K562 (cell line): ENCODE measurements around the gene GALNT17. TPM values are rescaled to one million over a fixed set of nuclear protein-coding genes. Genes with fewer than 3 reads are reported as not detected.

Experiments
- ATAC-seq: fragments of 200-7000 bp; cut with Tn5 transposase; 3 replicates; pipeline ENCODE4 v1.9.1; 2020; ENCODE audit warnings: moderate library complexity
- BruUV-seq: library from RNA; stranded (reverse); fragments of 400-500 nt; replicated peaks from 2 replicates; lab custom pipeline; 2021; lab: Mats Ljungman, UMichigan
- CTCF ChIA-PET: fragments of 300-600 bp; formaldehyde crosslinking; extraction: SDS; loops from one replicate; lab custom pipeline; 2021; ENCODE audit warnings: low intra/inter-chr PET ratio; lab: Yijun Ruan, JAX
- POLR2A ChIA-PET: fragments of 300-600, 350-650 bp; sonication (Branson Sonifier 250); formaldehyde crosslinking; extraction: SDS; loops from one replicate; lab custom pipeline; 2021; ENCODE audit warnings: antibody characterized with exemption, inconsistent platforms; lab: Yijun Ruan, JAX
- DNase-seq, 4 experiments: peaks; one replicate each; pipeline versions ENCODE4 v3.0.0 to v3.0.0-alpha.2; 2011 to 2018; ENCODE audit warnings: low spot score in 3 of 4, mixed read lengths in 3 of 4; ENCODE audit errors: extremely low read depth in 1 of 4
- FAIRE-seq: peaks from 2 replicates; lab custom pipeline; 2011; peaks lifted over from hg19 to GRCh38; lab: Jason Lieb, UNC
- H2AFZ ChIP-seq: 2 replicates; pipeline ENCODE4 v1.6.0; 2011; ENCODE audit warnings: low read depth, low read length, control low read depth, inconsistent platforms
- H3K27ac ChIP-seq: fragments of 200-600 bp; 3 replicates; pipeline ENCODE4 v1.8.0; 2011; ENCODE audit warnings: low read depth, mild to moderate bottlenecking, control low read depth, inconsistent platforms, low read length, moderate library complexity, mixed read lengths; ENCODE audit errors: extremely low read depth
- H3K27me3 ChIP-seq, 2 experiments: fragments of 300-600 bp in 1 of 2; 2 replicates in 1 of 2; 3 replicates in 1 of 2; pipeline versions ENCODE4 v1.6.0 to v1.8.0; 2011; ENCODE audit warnings: inconsistent platforms in 2 of 2, low read length in 2 of 2, mild to moderate bottlenecking in 1 of 2, mixed read lengths in 1 of 2, moderate library complexity in 1 of 2; ENCODE audit not compliant: control insufficient read depth in 2 of 2, insufficient read depth in 2 of 2
- H3K36me3 ChIP-seq: fragments of 300-600 bp; 3 replicates; pipeline ENCODE4 v1.8.0; 2011; ENCODE audit warnings: mild to moderate bottlenecking, low read length, inconsistent platforms; ENCODE audit not compliant: control insufficient read depth, insufficient read depth
- H3K4me1 ChIP-seq, 2 experiments: fragments of 200-600 bp in 1 of 2; replicated peaks in 1 of 2; 2 replicates in 1 of 2; 3 replicates in 1 of 2; pipeline versions ENCODE4 v1.5.1 to v1.8.0; 2011; ENCODE audit warnings: inconsistent platforms in 2 of 2, low read length in 2 of 2, mild to moderate bottlenecking in 1 of 2, mixed read lengths in 1 of 2, moderate library complexity in 1 of 2; ENCODE audit not compliant: control insufficient read depth in 2 of 2, insufficient read depth in 2 of 2
- H3K4me2 ChIP-seq: 2 replicates; pipeline ENCODE4 v1.6.1; 2011; ENCODE audit warnings: low read length, control low read depth, inconsistent platforms, mixed read lengths; ENCODE audit not compliant: insufficient read depth
- H3K4me3 ChIP-seq: fragments of 200-600 bp; sonication (generic), shearing (Covaris generic); 2 replicates; pipeline ENCODE4 v1.5.1; 2016; ENCODE audit warnings: control low read depth, inconsistent platforms
- H3K79me2 ChIP-seq: fragments of 200-600 bp; 3 replicates; pipeline ENCODE4 v1.8.0; 2011; ENCODE audit warnings: low read length, inconsistent platforms; ENCODE audit not compliant: control insufficient read depth, insufficient read depth
- H3K9ac ChIP-seq, 2 experiments: 2 replicates each; pipeline versions ENCODE4 v1.6.0 to v1.6.1; 2011; ENCODE audit warnings: low read depth in 2 of 2, low read length in 2 of 2, control low read depth in 1 of 2, inconsistent platforms in 1 of 2, mild to moderate bottlenecking in 1 of 2, mixed read lengths in 1 of 2; ENCODE audit not compliant: insufficient read depth in 1 of 2
- H3K9me1 ChIP-seq: one replicate; pipeline ENCODE4 v1.6.0; 2011; ENCODE audit warnings: inconsistent platforms, mild to moderate bottlenecking, low read length, moderate library complexity; ENCODE audit not compliant: control insufficient read depth, insufficient read depth
- H3K9me3 ChIP-seq: replicated peaks from 2 replicates; pipeline ENCODE4 v1.5.1; 2011; ENCODE audit warnings: low read depth, low read length, inconsistent platforms; ENCODE audit not compliant: control insufficient read depth, insufficient read depth
- H4K20me1 ChIP-seq: replicated peaks from 2 replicates; pipeline ENCODE4 v1.6.1; 2011; ENCODE audit warnings: low read length, inconsistent platforms, mixed read lengths; ENCODE audit not compliant: control insufficient read depth, insufficient read depth
- BMI1 ChIP-seq: fragments of 150-350 bp; IDR thresholded peaks from 2 replicates; pipeline ENCODE4 v1.6.1; 2014; ENCODE audit warnings: low read length
- BRF1 ChIP-seq: IDR thresholded peaks from 3 replicates; pipeline ENCODE4 v1.6.1; 2011; ENCODE audit warnings: borderline replicate concordance, mild to moderate bottlenecking; ENCODE audit not compliant: insufficient read length; ENCODE audit errors: extremely low read depth
- ESRRB ChIP-seq: fragments of 250-450 bp; sonication (Bioruptor Pico); IDR thresholded peaks from 2 replicates; pipeline ENCODE4 v1.5.0; 2020; ENCODE audit warnings: mild to moderate bottlenecking, moderate library complexity, borderline replicate concordance
- HDAC3 ChIP-seq: fragments of 450-650 bp; IDR thresholded peaks from 2 replicates; pipeline ENCODE4 v1.6.1; 2018; ENCODE audit warnings: borderline replicate concordance, mild to moderate bottlenecking, moderate library complexity; ENCODE audit not compliant: partially characterized antibody
- MAFF ChIP-seq: IDR thresholded peaks from 2 replicates; pipeline ENCODE4 v1.6.1; 2012; ENCODE audit warnings: low read length, improper control_type of control experiment
- MED1 ChIP-seq: sonication (generic); formaldehyde crosslinking; IDR thresholded peaks from 2 replicates; pipeline ENCODE4 v1.8.1; 2023; ENCODE audit warnings: missing genetic modification reagents, borderline replicate concordance
- RBBP5 ChIP-seq: fragments of 200-600 bp; sonication (generic); IDR thresholded peaks from 2 replicates; pipeline ENCODE4 v1.6.1; 2012; ENCODE audit warnings: borderline replicate concordance, mild to moderate bottlenecking, low read length, control low read depth, inconsistent platforms; ENCODE audit not compliant: insufficient read depth, poor library complexity, severe bottlenecking
- SMC3 ChIP-seq: conservative IDR thresholded peaks from 2 replicates; pipeline ENCODE4 v1.6.1; 2011; ENCODE audit warnings: low read depth, low read length, improper control_type of control experiment; ENCODE audit not compliant: insufficient read depth
- SPI1 ChIP-seq: IDR thresholded peaks from 2 replicates; pipeline ENCODE4 v1.6.1; 2011; ENCODE audit warnings: low read depth, low read length, control low read depth, borderline replicate concordance
- TCFL5 ChIP-seq: fragments of 250-450 bp; sonication (Bioruptor Pico); conservative IDR thresholded peaks from 2 replicates; pipeline ENCODE4 v1.6.1; 2021; ENCODE audit warnings: mild to moderate bottlenecking, moderate library complexity, matching md5 sums
- XRCC3 ChIP-seq: fragments of 450-650 bp; IDR thresholded peaks from 2 replicates; pipeline ENCODE4 v1.6.1; 2017; ENCODE audit warnings: mild to moderate bottlenecking, moderate library complexity
- ZBTB12 ChIP-seq: fragments of 250-450 bp; sonication (Bioruptor Pico); IDR thresholded peaks from 2 replicates; pipeline ENCODE4 v1.4.0; 2020
- ZNF197 ChIP-seq: fragments of 200-800 bp; sonication (Bioruptor generic); IDR thresholded peaks from 2 replicates; pipeline ENCODE4 v1.6.1; 2016; ENCODE audit warnings: low read depth, missing genetic modification characterization, missing compliant biosample characterization
- ZNF217 ChIP-seq: sonication (generic); formaldehyde crosslinking; IDR thresholded peaks from 2 replicates; pipeline ENCODE4 v1.8.0; 2022; ENCODE audit warnings: mild to moderate bottlenecking, missing genetic modification reagents
- ZNF644 ChIP-seq: fragments of 200-800 bp; sonication (Bioruptor generic); IDR thresholded peaks from 2 replicates; pipeline ENCODE4 v1.6.1; 2016; ENCODE audit warnings: low read depth, missing genetic modification characterization, missing compliant biosample characterization
- WGBS: fragments of 100-300 bp; shearing (Covaris generic); methylation state at CpG from one replicate; pipeline ENCODE4 v1.1.6; 2016; ENCODE audit warnings: low coverage, mixed read lengths; ENCODE audit not compliant: insufficient coverage; ENCODE audit errors: missing lambda C conversion rate; 5-methylcytosine and 5-hydroxymethylcytosine counted together
- in situ Hi-C: fragments of 300-500 bp; cut with MboI; formaldehyde crosslinking; loops from 4 replicates; pipeline ENCODE4 v1.15.0; 2018; ENCODE audit warnings: inconsistent platforms, mixed read lengths
- intact Hi-C: fragments of 100-400 bp; cut with micrococcal nuclease; formaldehyde crosslinking; loops from 2 replicates; pipeline ENCODE4 v1.14.2; 2022
- polyA plus RNA-seq, 8 experiments: library from polyadenylated mRNA; depleted of rRNA in 4 of 8; stranded (reverse) in 5 of 8; unstranded in 3 of 8; fragments of >200 nt; fragmentation: Nextera tagmentation in 2 of 8; fragmentation: Illumina TruSeq in 1 of 8; extraction: Ambion mirVana in 2 of 8; extraction: Trizol in 1 of 8; gene quantifications; 2 replicates each; pipeline versions ENCODE4 v1.2.1 to v1.2.3, GENCODE V29; 2011 to 2014; ENCODE audit warnings: inconsistent platforms in 1 of 8, missing spikeins in 1 of 8
- total RNA-seq, 7 experiments: library from RNA; depleted of rRNA in 6 of 7; stranded (reverse); fragments of >200 nt in 6 of 7; fragmentation: Illumina TruSeq in 2 of 7; extraction: Trizol in 2 of 7; gene quantifications; 2 replicates each; pipeline versions ENCODE4 v1.2.1 to v1.2.3, GENCODE V29; 2011 to 2021; ENCODE audit warnings: low replicate concordance in 1 of 7

GALNT17 gene
- total and polyA plus RNA-seq, 9 of the 15 experiments (the other 6 are each of a cell fraction or from before 2014, with no cell fraction given) = not detected

- TF ChIP-seq ZNF644 (no peak), TCFL5 (CRISPR knock-in tag) (no peak)
Measured at GRCh38 chr7:71327946-71328345, 196.0 kb downstream of the GALNT17 start (continued).

GRCh38 chr7:71329030-71329660, 197.2 kb downstream of the GALNT17 start:
- BruUV-seq = no TSS peak

More at GRCh38 chr7:71329030-71329660, 197.2 kb downstream of the GALNT17 start:
- H4K20me1 ChIP-seq = no peaks in the 10 kb centered on the region
- intact Hi-C loops = no loop called here
- H3K27me3 ChIP-seq = no peaks in the 10 kb centered on the region; a peak in 1 of 5 replicates
- H3K36me3 ChIP-seq = no peaks in the 10 kb centered on the region
- ChIA-PET POLR2A (no interaction called here), CTCF (no interaction called here)
- no peak for TF ChIP-seq XRCC3
- no peak for TF ChIP-seq SMC3
- TF ChIP-seq ZNF197 (CRISPR knock-in tag) = no peak
- no peak for TF ChIP-seq ZBTB12 (CRISPR knock-in tag)
- no peak for TF ChIP-seq MED1 (CRISPR knock-in tag)
- no peak for TF ChIP-seq RBBP5
- TF ChIP-seq HDAC3 = no peak
- no peak for TF ChIP-seq BRF1
- no peak for TF ChIP-seq BMI1
- TF ChIP-seq ESRRB (CRISPR knock-in tag) = no peak
- no peak for TF ChIP-seq MAFF
- TF ChIP-seq SPI1 = no peak
- no peak for TF ChIP-seq ZNF217
- no peak overlapping the region for H2AFZ ChIP-seq
- DNase-seq (no peak), ATAC-seq (no peak), FAIRE-seq (no peak)
- H3K9me3 ChIP-seq = no peaks in the 10 kb centered on the region
- H3K9ac ChIP-seq = no peak overlapping the region
- in situ Hi-C loops = no loop called here
- WGBS = 0% methylated on average over 10 of the region's 10 CpGs
- no peaks in the 10 kb centered on the region for H3K4me1 ChIP-seq
- H3K4me3 ChIP-seq = no peak overlapping the region
- H3K79me2 ChIP-seq = no peaks in the 10 kb centered on the region
- H3K27ac ChIP-seq = no peak overlapping the region
- H3K4me2 ChIP-seq = no peak overlapping the region
- H3K9me1 ChIP-seq = no peaks in the 10 kb centered on the region
